ENCODE results near the gene USP34.

Gene USP34

DNA sequence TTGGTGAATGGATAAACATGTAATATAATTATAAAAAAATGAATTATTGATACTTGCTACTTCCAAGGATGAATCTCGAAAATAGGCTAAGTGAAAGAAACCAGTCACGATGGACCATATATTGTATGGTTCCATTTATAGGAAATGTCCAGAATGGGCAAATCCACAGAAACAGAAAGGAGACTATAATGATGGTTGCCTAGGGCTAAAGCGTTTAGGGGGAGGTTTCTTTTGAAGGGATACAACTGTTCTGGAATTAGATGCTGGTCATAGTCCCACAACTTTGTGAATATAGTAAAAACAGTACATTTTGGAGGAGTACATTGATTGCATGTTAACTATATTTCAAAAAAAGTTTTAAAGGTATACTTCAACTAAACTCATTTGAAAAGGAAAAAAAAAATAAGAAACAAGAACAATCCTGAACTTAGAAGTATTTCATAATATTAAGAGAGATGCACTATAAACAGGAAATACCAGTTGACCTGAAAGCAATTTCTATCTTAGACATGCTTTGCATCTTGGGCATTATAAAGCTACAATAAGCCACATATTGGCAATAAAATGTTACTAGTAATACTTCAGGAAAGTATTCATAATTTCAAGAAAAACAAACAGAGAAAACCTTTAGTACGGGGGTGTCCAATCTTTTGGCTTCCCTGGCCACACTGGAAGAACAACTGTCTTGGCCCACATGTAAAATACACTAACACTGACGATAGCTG is 178.9 kb downstream of the USP34 start:
- DNase-seq (ENCODE audit: low spot score): no peak

DNA sequence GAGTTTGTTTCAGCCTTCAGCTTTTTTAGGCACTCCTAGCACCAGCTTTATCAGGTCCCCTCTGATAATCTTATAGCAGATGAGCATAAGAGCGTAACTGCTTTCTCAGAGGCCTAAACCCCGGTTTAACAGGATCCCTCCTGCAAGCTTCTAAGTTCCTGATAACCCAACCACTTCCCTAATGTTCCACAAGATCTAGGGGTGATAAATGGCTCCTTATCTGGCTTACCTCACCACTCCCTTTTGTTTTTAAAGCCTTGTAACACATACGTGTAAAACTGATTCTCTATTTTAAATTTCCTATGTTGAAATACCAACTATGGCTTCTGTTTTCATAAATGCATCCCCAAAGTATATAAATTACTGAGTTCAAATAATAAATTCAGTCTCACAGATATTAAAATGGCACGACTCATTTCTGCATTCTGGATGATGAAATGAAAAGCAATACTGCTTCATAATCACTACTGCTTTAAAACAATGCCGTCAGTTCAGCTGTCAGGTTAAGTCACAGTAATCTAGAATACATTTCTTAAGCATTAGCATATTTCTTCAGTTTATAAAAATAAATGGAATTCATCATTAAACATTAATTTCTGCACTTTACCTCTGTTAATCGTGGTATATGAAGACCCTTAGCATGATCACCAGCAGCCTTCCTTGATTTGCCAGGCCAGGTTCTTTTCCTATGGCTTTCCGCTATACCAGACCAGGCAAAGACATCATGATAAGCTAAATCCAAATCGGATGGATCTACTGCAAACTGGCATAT is 182.6 kb downstream of the USP34 start:
- no peak for DNase-seq (ENCODE audit: low spot score)

DNA sequence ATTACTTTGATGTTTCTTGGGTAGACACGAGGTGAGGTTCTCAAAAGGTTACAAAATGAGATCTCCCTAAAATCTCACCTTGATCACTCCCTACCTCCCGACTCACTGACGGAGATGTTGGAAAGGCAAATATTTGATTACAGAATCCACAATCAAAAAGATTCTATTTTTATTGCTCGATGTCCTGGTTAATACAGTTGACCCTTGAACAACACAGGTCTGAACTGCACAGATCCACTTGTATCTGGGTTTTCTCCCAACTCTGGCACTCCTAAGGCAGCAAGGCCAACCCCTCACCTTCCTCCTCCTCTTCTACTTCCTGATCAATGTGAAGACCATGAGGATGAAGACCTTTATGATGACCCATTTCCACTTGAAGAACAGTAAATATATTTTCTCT is 183.6 kb downstream of the USP34 start:
- DNase-seq (ENCODE audit: low spot score): no peak

DNA sequence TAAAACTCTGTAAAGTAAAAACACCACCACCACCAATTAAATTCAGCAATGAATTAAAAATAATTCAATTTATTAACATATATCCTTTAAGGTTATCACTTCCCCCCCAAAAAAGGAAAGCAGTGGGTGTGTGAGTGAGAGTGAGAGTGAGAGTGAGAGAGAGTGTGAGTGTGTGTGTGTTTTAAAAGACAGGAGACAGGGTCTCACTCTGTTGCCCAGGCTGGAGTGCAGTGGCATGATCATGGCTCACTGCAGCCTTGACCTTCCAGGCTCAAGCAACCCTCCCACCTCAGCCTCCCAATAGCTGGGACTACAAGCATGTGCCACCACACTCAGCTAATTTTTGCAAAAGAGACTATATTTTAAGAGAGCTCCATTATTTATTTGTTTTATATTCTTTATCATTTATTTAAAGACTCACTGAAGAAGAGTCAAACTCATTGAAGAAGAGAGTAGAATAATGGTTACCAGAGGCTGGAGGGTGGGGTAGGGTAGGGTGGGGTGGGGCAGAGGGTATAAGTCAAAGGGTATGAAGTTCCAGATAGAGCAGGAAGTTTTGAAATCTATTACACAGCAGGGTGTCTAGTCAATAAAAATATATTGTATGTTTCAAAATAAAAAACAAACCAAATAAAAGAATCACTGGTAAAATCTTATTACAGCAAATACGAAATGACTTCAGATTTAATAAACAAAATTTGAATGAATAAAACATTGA is 187.3 kb downstream of the USP34 start:
- DNase-seq (ENCODE audit: low spot score): no peak

DNA sequence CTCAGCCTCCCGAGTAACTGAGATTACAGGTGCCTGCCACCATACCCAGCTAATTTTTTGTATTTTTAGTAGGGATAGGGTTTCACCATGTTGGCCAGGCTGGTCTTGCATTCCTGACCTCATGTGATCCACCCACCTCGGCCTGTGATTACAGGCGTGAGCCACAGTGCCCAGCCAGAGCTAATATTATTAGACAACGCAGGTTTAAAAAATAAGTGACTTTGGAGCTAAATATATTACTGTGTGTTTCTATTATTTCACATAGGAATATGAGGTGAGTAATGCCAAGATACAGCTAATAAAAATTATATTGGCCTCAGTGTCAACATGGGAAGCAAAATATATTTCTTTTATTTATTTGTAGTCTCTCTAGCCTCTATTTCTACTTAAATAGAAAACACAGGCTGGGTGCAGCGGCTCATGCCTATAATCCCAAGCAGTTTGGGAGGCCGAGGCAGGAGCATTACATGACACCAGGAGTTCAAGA is 188.7 kb downstream of the USP34 start:
- DNase-seq (ENCODE audit: low spot score): no peak

DNA sequence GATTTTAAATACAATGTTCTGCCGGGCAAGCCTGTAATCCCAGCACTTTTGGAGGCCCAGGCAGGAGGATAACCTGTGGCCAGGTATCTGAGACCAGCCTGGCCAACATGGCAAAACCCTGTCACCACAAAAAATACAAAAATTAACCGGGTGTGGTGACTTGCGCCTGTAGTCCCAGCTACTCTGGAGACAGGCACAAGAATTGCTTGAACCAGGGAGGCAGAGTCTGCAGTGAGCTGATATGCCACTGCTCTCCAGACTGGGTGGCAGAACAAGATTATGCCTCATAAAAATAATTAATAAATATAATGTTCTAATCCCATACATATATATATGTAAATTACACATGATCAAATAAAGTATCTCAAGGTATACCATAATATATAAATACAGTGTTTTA is 189.6 kb downstream of the USP34 start:
- DNase-seq (ENCODE audit: low spot score): no peak

DNA sequence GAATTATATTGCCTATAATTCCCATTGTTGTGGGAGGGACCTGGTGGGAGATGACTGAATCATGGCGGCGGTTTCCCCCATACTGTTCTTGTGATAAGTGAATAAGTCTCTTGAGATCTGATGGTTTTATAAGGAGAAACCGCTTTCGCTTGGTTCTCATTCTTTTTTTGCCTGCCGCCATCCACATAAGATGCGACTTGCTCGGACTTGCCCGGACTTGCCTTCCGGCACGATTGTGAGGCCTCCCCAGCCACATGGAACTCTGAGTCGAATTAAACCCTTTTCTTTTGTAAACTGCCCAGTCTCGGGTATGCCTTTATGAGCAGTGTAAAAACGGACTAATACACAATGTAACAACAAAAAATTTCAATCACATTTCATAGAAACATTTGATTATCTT is 193.1 kb downstream of the USP34 start:
- DNase-seq (ENCODE audit: low spot score): no peak

DNA sequence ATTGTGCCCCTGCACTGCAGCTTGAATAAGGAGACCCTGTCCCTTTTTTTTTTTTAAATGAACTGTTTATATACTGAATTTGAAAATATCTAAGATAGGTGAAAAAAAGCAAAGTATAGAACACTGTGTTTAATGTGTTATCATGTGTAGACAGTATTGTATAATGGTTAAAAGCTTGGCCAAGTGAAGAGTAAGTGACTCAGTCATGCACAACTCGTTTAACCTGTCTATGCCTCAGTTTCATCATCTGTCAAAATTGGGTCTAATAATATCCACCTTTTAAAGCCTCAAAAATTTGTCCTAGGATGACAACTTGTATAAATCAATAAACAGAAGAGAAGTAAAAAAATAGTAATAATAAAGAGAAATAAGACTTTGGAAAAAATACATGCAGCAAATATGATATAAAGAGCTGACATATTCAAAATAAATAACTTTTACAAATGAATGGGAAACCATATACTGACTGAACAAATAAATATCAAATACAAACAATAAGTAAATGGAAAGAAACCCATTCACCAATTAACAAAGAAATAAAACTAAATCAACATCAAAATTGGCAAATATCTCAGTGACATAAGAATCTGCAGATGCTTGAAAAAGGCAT is 195.2 kb downstream of the USP34 start:
- DNase-seq (ENCODE audit: low spot score): no peak

DNA sequence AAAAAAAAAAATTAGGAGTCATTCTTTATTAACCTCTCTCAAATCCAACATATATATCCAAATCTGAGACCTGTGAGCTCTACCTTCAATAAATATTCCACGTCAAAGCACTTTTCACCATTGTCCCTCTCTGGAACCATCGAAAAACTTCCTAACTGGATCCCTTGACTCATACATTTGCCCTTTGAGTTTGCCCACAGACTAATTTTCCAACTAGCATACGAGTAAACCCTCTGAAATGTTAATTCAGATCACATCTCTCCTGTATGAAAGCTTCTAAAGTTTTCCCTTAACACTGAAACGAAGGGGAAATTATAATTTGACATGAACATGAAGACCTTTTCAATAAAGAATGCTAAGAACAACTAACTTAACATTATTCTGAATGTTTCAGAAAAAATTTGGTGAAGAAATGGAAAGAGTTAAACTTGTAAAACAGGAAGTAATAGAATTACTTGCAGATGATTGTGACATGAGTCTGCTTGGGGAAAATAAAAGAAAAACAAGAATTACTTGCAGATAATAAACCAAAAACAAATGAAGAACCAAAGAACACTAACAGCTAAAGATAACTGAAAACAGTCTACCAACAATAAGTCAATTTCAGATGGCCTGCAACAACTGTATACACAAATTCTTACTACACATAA is 198.3 kb downstream of the USP34 start:
- no peak for DNase-seq (ENCODE audit: low spot score)

DNA sequence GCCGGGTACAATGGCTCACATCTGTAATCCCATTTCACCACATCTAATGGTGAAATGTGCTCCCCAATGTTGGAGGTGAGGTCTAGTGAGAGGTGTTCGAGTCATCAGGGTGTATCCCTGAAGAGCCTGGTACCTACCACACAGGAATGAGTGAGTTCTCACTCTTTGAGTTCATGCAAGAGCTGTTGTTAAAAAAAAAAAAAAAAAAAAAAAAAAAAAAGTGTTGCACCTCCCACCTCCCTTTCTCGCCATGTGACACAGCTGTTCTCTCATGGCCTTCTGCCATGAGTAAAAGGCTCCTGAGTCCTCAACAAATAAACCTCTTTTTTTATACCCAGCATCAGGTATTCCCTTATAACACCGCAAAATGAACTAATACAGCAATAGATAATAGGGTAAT is 202.6 kb downstream of the USP34 start:
- DNase-seq (ENCODE audit: low spot score): no peak

DNA sequence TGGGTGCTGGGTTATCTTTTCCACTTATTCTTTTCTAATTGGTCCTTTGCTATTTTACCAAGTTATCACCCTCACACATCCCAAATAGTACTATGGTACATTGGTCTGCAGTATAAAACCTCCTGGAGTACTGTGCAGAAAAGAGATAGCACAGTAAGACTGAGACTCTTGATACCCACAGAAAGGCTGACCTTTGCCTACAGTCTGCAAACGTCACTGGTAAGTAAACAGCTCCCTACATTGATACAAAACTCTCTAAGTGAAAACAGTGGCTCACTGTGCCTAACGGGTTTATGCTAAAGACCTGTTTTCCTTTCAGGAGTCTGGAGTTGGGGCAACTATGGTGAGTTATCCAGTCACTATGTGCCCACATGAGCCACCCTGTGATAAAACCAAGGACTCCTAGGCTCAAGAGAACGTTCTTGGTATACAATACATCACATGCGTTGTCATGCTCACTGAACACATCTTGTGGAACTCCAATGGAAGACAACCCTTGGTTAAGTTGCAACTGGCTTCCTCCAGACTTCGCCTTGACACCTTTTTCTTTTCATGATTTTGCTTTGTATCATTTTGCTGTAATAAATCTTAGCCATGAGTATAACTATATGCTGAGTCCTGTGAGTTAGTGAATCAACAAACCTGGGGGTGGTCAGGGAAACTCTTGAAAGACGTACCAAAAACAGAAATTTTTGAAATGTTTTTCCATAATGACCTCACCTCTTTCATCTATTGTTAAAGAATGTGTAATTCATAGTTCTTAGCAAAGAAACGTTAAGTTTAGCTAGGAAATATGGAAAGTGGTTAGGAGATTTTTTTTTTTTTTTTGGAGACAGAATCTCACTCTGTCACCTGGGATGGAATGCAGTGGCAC is 204.0 kb downstream of the USP34 start:
- DNase-seq (ENCODE audit: low spot score): no peak

DNA sequence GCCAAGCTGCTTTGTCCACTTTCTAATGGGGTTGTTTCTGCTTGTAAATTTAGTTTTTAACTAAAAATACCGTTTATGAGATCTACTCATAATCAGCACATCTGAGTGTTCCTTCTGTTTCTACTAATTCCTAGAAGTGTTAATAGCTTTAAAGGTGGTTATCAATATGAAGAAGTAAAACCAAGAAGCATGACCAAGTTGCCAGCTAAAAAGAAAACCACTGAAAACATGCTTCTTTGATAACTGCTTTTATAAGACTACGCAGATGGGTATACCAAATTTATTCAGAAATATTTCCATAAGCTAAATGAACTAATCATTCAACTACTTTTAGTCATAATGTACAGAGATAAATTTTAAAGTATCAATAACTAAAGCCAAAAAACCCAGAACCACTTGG is 207.1 kb downstream of the USP34 start:
- DNase-seq (ENCODE audit: low spot score): no peak

DNA sequence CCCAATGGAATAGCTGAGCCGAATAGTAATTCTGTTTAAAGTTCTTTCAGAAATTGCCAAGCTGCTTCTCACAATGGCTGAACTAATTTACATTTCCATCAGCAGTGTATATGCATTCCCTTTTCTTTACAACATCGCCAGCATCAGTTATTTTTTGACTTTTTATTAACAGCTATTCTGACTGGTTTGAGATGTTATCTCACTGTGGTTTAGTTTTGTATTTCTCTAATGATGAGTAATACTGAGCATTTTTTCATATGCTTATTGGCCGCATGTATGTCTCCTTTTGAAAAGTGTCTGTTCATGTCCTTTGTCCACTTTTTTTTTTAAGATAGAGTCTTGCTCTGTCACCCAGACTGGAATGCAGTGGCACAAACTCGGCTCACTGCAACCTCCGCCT is 208.2 kb downstream of the USP34 start:
- no peak for DNase-seq (ENCODE audit: low spot score)

DNA sequence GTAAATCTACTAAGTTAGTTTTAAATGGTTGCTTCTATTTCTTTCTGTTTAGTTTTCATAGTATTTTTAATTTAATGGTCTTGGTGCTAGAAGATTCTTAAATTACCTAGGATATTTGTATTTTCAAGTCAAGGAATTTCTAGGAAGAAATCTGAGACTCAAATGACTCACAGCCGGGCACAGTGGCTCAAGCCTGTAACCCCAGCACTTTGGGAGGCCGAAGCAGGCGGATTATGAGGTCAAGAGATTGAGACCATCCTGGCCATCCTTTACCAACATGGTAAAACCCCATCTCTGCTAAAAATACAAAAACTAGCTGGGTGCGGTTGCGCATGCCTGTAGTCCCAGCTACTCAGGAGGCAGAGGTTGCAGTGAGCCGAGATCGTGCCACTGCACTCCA is 213.4 kb downstream of the USP34 start:
- DNase-seq (ENCODE audit: low spot score): no peak

DNA sequence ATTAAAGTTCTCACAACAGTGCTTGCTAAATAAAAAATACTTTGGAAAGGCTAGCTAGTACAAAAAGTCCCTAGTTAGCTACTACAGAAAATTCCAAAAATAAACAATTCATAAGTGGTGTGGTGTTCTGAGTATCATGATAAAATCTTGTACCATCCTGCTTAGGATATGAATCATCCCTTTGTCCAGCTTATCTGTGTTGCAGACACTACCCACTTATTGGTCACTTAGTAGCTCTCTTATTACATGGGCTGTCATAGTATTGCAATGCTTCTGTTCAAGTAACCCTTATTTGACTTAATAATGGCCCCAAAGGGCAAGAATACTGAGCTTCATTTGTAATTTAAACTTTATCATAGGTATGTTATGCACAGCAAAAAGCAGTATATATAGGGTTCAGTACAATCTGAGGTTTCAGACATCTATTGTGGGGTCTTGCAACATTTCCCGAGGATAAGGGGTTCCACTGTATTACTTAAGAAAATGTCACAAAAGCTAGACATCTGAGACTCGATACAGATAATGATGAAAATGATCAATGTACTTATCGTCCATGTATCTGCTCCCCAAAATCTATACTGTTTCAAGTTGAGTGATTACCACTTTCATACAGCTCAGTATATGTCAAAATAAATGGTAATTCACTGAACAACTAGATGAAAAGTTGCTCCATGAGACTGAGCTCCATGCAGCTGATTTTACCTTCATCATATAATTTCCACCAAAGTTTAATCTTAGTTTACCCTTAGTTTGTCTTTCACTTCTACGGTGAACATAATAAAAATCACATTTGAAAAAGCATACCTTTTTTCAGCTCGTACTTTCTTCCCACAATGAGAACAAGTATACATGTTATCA is 215.1 kb downstream of the USP34 start:
- DNase-seq (ENCODE audit: low spot score): peak; percentile 68

DNA sequence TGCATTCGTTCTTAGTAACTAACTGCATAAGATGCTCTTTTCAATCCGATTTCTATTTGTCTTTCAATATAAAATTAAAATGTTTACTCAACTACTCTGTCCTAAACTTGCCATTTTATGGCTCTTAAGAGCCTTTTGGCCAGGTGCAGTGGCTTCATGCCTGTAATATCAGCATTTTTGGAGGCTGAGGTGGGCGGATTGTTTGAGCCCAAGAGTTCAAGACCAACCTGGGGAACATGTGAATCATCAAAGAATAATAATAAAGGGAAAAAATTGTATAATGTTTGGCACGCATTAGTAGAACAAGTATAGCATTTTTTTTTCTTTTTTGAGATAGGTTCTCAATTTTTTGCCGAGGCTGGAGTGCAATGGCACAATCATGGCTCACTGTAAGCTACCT is 216.4 kb downstream of the USP34 start:
- no peak for DNase-seq (ENCODE audit: low spot score)

DNA sequence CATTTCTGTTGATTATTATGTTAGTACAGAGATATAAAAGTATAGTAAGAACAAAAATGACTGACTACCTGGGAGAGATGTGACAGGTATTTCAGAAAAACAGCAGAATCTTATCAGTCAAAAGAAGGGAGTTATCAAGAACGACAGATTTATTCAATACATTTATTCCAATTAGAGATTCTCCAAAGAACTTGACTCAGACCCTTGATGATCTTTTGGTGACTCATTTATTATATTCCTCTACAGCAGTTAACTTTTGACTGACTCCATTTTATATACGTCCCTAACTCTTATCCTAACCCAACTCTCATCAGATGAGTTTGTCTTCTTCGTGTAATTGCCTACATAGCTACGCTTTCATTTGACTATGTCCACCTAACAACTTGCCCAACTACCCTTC is 217.8 kb downstream of the USP34 start:
- peak; percentile 12 for DNase-seq (ENCODE audit: low spot score)

DNA sequence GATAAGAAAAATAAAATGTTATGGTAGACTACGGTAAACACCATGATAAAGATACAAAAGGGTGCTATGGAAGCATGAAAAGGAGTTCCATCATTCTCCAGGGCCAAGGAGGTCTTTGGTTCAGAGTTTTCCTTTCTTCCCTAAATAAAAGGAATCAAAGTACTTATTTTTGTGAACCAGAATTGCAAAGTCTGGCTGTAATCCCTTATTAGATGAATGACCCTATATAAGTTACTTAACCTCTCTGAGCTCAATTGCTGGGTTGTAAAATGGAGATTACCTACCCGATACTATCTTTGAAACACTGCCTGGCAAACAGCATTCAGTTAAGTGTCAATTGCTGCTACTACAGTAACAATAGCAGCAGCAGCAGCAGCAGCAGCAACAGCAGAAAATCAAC is 218.9 kb downstream of the USP34 start:
- DNase-seq (ENCODE audit: low spot score): no peak

DNA sequence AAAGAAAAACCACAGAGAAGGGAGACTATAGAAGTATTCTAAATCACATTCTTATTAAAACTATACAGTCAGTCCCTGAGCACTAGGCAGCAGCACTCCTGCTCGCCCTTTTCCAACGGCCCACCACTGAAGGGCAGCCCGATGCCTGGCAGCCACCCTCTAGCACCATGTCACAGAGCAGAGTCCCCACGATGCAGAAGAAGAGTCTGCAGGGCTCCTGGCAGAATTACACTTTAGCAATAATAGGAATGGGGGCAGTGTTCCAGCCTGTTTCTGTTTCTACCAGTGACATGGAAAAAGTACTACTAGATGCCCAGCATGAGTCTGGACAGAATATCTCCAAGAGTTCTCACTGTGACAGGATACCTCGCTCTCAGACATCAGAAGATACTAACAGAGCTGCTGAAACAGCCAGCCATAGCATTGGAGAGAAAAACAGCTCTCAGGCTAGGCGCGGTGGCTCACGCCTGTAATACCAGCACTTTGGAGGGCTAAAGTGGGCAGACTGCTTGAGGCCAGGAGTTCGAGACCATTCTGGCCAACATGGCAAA is 221.3 kb downstream of the USP34 start:
- DNase-seq (ENCODE audit: low spot score): no peak
